H1 (cell line): ENCODE results near the gene SCRN3. TPM values are rescaled to one million over a fixed set of nuclear protein-coding genes. Genes with fewer than 3 reads are reported as not detected.

Source experiments
- EP300 ChIP-seq, 2 experiments: IDR thresholded peaks; 1 replicate in 1 of 2; 2 replicates in 1 of 2; pipeline ENCODE4 v1.6.1; 2011 to 2012; ENCODE audit warnings: low read depth in 2 of 2, low read length in 2 of 2, mild to moderate bottlenecking in 2 of 2, borderline replicate concordance in 1 of 2, inconsistent platforms in 1 of 2, moderate library complexity in 1 of 2
- RAD21 ChIP-seq, 2 experiments: IDR thresholded peaks in 1 of 2; conservative IDR thresholded peaks in 1 of 2; 2 replicates each; pipeline ENCODE4 v1.6.1; 2011; ENCODE audit warnings: low read depth in 2 of 2, low read length in 2 of 2, improper control_type of control experiment in 1 of 2, inconsistent platforms in 1 of 2, mild to moderate bottlenecking in 1 of 2, moderate library complexity in 1 of 2
- polyA plus RNA-seq, 7 experiments: library from polyadenylated mRNA; depleted of rRNA in 3 of 7; stranded (reverse) in 5 of 7; unstranded in 2 of 7; fragments of >200 nt in 5 of 7; fragments of 200-250 nt in 2 of 7; gene quantifications; 1 replicate in 5 of 7; 2 replicates in 1 of 7; 4 replicates in 1 of 7; pipeline versions ENCODE4 v1.2.1 to v1.2.3, GENCODE V29; 2011 to 2013; ENCODE audit warnings: missing spikeins in 2 of 7, mixed read lengths in 2 of 7
- total RNA-seq: library from RNA; stranded (reverse); fragmentation: NEBNext Ultra II Directional; extraction: Animal tissue kit (Norgen Biotek cat#: 25700); gene quantifications from 2 replicates; pipeline ENCODE4 v1.2.1, GENCODE V29; 2021
- TF ChIP-seq, protein P1 (sequence below): fragments of 300-600 bp; sonication (generic); IDR thresholded peaks from 2 replicates; pipeline ENCODE4 v1.7.1; 2012; ENCODE audit warnings: low read length, moderate library complexity, mild to moderate bottlenecking, inconsistent platforms; ENCODE audit not compliant: insufficient replicate concordance
- TF ChIP-seq, protein P2 (sequence below): IDR thresholded peaks from 2 replicates; pipeline ENCODE4 v1.6.1; 2011; ENCODE audit warnings: low read depth, mild to moderate bottlenecking, low read length; ENCODE audit not compliant: insufficient read depth

The SCRN3 gene
- total and polyA plus RNA-seq, 2 of the 8 experiments (the other 6 are each of a cell fraction or from before 2014, with no cell fraction given): 7.4 to 7.8 TPM

DNA sequence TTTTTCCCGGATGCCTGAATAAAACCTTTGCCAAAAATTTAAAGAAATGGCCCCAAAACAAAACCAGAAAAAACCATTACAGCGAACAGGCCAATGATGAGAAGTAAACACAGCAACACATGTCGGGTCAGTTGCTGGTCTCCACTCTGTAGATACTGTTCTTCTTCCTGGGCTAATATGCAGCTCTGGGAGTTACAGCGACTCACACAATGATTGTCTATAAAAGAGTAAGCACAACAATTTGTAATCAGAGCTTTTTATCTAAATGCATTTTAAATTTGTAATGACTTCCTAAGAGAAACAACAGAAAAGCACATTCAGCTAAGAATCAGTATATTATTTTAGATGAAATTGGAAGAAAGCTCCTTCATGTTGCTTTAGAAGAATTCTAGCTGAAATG, 51.0 kb downstream of the SCRN3 start (continued):
- TF ChIP-seq, protein P1, sequence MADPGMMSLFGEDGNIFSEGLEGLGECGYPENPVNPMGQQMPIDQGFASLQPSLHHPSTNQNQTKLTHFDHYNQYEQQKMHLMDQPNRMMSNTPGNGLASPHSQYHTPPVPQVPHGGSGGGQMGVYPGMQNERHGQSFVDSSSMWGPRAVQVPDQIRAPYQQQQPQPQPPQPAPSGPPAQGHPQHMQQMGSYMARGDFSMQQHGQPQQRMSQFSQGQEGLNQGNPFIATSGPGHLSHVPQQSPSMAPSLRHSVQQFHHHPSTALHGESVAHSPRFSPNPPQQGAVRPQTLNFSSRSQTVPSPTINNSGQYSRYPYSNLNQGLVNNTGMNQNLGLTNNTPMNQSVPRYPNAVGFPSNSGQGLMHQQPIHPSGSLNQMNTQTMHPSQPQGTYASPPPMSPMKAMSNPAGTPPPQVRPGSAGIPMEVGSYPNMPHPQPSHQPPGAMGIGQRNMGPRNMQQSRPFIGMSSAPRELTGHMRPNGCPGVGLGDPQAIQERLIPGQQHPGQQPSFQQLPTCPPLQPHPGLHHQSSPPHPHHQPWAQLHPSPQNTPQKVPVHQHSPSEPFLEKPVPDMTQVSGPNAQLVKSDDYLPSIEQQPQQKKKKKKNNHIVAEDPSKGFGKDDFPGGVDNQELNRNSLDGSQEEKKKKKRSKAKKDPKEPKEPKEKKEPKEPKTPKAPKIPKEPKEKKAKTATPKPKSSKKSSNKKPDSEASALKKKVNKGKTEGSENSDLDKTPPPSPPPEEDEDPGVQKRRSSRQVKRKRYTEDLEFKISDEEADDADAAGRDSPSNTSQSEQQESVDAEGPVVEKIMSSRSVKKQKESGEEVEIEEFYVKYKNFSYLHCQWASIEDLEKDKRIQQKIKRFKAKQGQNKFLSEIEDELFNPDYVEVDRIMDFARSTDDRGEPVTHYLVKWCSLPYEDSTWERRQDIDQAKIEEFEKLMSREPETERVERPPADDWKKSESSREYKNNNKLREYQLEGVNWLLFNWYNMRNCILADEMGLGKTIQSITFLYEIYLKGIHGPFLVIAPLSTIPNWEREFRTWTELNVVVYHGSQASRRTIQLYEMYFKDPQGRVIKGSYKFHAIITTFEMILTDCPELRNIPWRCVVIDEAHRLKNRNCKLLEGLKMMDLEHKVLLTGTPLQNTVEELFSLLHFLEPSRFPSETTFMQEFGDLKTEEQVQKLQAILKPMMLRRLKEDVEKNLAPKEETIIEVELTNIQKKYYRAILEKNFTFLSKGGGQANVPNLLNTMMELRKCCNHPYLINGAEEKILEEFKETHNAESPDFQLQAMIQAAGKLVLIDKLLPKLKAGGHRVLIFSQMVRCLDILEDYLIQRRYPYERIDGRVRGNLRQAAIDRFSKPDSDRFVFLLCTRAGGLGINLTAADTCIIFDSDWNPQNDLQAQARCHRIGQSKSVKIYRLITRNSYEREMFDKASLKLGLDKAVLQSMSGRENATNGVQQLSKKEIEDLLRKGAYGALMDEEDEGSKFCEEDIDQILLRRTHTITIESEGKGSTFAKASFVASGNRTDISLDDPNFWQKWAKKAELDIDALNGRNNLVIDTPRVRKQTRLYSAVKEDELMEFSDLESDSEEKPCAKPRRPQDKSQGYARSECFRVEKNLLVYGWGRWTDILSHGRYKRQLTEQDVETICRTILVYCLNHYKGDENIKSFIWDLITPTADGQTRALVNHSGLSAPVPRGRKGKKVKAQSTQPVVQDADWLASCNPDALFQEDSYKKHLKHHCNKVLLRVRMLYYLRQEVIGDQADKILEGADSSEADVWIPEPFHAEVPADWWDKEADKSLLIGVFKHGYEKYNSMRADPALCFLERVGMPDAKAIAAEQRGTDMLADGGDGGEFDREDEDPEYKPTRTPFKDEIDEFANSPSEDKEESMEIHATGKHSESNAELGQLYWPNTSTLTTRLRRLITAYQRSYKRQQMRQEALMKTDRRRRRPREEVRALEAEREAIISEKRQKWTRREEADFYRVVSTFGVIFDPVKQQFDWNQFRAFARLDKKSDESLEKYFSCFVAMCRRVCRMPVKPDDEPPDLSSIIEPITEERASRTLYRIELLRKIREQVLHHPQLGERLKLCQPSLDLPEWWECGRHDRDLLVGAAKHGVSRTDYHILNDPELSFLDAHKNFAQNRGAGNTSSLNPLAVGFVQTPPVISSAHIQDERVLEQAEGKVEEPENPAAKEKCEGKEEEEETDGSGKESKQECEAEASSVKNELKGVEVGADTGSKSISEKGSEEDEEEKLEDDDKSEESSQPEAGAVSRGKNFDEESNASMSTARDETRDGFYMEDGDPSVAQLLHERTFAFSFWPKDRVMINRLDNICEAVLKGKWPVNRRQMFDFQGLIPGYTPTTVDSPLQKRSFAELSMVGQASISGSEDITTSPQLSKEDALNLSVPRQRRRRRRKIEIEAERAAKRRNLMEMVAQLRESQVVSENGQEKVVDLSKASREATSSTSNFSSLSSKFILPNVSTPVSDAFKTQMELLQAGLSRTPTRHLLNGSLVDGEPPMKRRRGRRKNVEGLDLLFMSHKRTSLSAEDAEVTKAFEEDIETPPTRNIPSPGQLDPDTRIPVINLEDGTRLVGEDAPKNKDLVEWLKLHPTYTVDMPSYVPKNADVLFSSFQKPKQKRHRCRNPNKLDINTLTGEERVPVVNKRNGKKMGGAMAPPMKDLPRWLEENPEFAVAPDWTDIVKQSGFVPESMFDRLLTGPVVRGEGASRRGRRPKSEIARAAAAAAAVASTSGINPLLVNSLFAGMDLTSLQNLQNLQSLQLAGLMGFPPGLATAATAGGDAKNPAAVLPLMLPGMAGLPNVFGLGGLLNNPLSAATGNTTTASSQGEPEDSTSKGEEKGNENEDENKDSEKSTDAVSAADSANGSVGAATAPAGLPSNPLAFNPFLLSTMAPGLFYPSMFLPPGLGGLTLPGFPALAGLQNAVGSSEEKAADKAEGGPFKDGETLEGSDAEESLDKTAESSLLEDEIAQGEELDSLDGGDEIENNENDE: no peak
- TF ChIP-seq RAD21 (IDR thresholded peaks at IDR 0.05 in 1 of 2, conservative IDR thresholded peaks at IDR 0.05 in 1 of 2; ENCODE audit: low read depth in 2 of 2, low read length in 2 of 2) (no peak), EP300 (IDR thresholded peaks at IDR 0.05; ENCODE audit: borderline replicate concordance in 1 of 2, low read depth in 2 of 2, low read length in 2 of 2) (no peak)
- TF ChIP-seq, protein P2, sequence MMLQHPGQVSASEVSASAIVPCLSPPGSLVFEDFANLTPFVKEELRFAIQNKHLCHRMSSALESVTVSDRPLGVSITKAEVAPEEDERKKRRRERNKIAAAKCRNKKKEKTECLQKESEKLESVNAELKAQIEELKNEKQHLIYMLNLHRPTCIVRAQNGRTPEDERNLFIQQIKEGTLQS: no peak
